ENCODE data around the gene ZDHHC11. TPM values are rescaled to one million over a fixed set of nuclear protein-coding genes. Genes with fewer than 3 reads are reported as not detected.
"Not testable (repeated sequence)": the region's sequence is repeated elsewhere in the genome, so short reads cannot be mapped to it uniquely, and the experiment has no call there.

The ZDHHC11 gene
- polyA plus RNA-seq, 3 donors: 3.5 to 5.9 (median 4.2) TPM

DNA sequence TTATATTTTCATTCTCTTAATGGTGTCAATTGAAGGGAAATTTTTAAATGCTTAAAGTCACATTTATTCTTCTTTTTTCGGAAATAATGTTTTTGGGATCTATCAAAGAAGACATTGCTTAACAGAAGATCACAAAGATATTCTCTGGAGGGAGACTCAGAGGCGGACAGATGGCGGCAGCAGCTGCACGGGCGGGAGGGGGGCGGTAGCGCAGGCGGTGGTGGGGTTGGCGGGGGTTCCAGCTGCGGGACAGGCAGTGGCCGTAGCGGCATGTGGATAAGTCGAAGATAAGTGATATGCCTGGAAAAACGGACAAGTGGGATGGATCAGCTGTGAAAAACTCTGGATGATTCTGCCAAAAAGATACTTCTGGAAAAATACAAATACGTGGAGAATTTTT, 34.6 kb downstream of the ZDHHC11 start:
- DNase-seq (ENCODE audit: low read depth in 3 of 3, low spot score in 2 of 3): no peak

DNA sequence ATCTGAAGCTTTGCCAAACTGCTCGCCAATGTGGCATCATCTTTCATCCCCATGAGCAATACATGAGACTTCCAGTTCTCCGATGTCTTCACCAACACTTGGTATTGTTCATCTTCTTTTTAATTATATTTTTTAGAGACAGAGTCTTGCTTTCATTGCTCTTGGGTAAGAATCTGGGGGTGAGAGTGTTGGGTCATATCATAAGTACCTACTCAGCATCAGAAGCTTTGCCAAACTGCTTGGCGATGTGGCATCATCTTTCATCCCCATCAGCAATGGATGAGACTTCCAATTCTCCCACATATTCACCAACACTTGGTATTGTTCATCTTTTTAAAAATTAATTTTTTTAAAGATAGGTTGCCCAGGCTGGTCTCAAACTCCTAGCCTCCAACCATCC, 35.3 kb downstream of the ZDHHC11 start:
- no peak for DNase-seq (ENCODE audit: low read depth in 3 of 3, low spot score in 2 of 3)

DNA sequence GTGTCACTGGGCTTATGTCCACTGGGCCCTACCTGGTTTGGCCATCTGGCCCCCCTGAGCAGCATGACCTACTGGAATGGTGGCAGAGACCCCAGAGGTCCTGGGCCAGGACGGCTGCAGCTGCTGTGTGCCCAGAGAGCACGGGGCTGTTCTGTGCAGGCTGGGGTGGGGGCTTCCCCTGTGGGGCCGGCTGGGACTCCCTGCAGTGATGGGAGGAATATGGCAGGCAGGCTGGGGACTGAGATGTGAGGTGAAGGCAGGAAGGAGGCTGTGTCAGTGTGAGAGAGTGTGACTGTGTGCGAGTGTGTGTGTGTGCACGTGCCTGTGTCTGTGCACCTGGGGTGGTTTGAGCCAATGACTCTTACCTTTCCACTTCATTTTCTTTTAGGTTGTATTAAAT, 37.2 kb downstream of the ZDHHC11 start:
- DNase-seq (ENCODE audit: low read depth in 3 of 3, low spot score in 2 of 3): not testable (repeated sequence)

DNA sequence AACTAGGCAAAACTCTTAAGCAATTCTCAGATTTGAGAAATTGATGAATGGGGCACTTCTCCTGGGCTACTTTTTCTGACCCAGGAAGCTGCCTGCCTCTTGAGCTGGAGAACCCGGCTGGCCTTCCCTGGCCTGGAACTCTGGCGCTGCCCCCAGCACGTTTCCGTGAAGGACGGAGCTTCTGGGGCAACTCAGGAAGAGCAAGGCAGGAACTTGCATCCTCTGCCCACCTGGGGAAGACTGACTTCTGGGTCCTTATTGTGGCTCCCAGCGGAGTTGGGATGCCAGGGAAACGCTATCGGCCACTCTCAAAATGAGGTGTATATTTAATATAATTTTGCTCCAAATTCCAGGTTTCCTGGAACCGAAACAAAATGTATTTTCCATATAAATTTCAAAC, 39.4 kb downstream of the ZDHHC11 start:
- not testable (repeated sequence) for DNase-seq (ENCODE audit: low read depth in 3 of 3, low spot score in 2 of 3)

DNA sequence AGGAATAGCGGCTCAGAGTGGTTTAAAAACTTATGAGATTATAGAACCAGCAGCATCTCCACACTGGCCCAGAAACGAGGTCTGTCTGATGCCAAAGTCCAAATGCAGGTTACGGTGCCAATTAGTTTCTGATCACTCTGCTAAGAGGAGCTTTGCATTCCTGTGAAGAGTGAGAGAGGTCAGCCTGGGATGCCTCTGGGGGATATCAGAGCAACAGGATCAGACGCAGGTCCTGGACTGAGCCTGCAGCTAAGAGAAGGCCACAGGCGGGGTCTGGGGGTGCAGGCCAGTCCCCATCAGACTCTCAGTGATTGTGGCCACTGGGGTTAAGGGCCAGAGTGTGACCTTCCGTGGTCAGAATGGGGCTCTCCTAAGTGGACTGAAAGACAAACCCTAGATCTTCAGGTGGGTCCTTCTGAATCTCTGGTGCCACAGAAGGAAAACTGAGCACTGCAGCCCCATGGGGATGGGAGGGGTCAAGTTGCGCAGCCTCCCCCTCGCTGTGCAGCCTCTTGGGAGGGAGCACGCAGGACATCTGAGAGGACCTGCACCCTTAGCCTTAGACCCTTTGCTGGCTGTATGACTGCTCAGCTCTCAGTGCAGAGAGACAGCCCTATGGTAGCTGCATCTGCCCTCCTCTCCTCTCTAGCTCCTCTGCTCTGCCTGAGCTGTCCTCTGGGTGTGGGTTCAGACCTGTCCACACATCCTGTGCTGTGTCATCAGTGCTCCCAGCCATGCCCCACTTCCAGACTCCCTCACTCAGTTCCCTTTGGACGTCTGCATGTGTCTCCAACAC, 42.9 kb downstream of the ZDHHC11 start:
- DNase-seq (ENCODE audit: low read depth in 3 of 3, low spot score in 2 of 3): not testable (repeated sequence)

DNA sequence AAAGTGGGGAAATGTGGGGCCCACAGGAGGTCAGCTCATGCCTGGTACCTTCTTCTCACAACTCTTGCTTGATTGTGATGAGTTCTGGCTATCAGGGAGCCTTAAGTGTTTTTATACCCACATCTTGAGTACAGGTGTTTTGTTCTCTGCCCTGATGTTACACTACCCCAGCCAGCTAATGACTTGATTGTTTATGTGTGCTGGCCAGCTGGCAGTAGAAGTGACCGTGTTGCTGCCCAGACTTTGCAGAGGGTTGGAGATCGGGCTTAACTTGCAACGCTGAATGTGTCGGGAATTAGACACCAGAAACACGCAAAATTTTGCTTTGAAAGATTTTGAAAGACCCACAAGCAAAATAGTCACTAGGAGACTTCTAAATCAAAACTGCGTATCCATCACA, 49.3 kb downstream of the ZDHHC11 start:
- DNase-seq (ENCODE audit: low read depth in 3 of 3, low spot score in 2 of 3): no peak

DNA sequence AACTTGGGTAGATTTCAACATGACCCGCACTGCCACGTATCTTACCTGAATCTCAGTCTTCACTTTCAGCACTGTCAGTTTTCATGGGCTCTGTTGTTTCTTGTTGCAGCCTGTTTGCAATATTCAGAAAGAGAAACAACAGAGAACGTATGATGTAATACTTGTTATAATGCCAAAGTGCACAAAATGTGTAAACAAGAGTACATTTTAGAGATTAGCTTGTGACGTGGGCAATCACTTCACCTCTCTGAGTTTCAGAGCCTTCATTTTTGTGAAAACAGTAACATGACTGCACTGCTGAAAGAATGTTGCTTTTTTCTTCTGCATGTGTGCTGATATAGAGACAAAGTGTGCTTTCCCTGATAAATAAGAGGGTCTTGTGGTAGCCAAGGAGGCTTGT, 49.7 kb downstream of the ZDHHC11 start:
- not testable (repeated sequence) for DNase-seq (ENCODE audit: low read depth in 3 of 3, low spot score in 2 of 3)

DNA sequence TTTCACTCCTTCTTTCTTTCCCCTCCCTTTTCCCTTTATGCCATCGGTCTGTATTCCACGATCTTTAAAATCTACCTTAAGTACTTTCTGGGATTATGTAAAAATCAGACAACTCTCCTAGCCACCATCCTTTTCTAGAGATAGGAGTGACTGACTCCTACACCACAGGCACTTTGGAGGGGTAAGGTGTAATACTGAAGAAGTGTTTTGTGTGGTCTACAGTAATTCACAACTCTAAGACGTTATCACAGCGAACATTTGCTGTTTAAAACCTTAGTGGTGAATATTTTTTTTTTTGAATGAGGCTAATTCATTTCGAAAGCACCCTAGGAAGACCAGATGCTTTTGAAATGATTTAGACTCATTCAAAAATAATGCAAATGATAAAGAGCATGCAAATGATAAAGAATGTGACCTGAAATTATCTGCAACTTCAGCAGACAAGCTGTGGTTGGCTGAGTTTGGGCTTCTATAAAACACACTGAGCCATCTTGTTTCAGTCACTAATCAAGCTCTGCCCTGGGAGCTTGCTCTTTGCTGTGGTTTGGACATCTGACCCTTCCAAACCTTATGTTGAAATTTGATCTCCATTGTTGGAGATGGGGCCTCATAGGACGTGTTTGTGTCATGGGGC, 52.2 kb downstream of the ZDHHC11 start:
- DNase-seq (ENCODE audit: low read depth in 3 of 3, low spot score in 2 of 3): not testable (repeated sequence)

DNA sequence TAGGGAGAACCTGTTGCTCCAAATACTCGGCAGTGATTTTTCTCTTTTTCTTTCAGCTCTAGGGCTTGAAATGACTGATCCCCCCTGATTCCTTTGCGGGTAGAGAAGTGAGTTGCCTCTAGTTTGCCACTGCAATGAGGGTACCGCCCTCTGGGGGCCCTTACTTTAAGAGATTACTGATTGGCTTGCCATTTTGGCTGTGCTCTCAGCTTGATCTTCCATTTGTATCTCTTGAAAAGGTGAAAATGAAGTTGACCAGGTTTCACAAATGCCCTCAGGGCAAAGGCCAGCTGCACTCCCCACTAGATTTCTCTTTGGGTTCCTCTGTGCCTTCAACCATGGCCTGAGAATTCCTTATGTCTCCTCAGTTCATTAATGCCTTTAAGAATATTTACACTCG, 52.8 kb downstream of the ZDHHC11 start:
- not testable (repeated sequence) for DNase-seq (ENCODE audit: low read depth in 3 of 3, low spot score in 2 of 3)

DNA sequence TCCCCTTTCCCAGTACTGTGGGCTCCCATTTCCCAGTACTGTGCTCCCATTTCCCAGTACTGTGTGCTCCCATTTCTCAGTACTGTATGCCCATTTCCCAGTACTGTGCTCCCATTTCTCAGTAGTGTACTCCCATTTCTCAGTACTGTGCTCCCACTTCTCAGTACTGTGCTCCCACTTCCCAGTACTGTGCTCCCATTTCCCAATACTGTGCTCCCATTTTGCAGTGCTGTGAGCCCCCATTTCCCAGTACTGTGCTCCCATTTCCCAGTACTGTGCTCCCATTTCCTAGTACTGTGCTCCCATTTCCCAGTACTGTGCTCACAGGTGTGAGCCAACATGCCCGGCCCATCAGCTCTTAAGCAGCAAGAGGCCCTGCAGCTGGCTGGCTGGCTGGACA, 54.9 kb downstream of the ZDHHC11 start:
- not testable (repeated sequence) for DNase-seq (ENCODE audit: low read depth in 3 of 3, low spot score in 2 of 3)

DNA sequence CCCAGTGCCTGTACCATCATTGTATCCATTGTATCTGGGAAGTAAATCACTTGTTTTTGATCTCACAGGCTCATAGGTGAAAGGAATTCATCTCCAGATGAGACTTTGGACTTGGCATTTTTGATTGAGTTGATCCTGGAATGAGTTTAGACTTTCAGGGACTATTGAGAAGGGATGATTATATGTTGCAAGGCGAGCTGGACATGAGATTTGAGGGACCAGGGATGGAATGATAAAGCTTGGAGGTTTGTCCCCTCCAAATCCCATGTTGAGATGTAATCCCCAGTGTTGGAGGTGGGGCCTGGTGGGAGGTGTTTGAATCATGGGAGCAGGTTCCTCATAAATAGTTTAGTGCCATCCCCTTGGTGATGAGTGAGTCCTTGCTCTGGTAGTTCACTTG, 55.8 kb downstream of the ZDHHC11 start:
- not testable (repeated sequence) for DNase-seq (ENCODE audit: low read depth in 3 of 3, low spot score in 2 of 3)

DNA sequence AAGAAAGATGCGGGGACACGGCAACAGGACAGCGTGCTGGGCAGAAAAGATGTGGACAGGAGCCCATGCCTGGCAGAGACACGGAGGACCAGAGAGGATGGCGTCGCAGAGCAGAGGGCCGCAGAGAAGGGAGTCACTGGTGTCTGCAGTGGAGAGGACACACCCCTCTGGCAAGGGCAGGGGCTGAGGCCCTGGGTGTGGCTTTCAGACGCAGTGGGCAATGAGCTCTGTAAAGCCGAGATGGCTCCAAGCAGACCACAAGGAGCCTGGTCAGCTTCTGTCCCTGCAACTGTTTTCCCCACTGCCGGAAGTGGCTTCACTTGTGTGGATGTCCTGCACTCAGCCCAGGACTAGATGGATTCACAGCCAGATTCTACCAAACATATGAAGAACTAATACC, 62.1 kb downstream of the ZDHHC11 start:
- DNase-seq (ENCODE audit: low read depth in 3 of 3, low spot score in 2 of 3): not testable (repeated sequence)

DNA sequence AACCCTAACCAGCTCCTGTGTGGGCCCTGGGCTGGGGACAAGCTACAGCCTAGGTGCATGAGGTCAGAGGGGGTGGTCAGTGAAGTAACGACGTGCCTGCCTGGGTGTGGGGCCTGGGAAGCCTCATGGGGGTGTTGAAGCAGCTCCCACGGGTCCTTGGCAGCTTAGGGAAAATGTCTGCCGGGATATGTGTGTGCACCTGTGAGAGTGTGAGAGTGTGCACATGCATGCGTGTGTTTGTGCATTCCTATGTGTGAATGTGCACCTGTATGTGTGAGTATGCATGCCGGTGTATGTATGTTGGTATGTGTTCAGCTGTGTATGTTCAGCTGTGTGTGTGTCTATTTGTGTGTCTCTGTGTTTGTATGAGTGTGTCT, 62.9 kb downstream of the ZDHHC11 start:
- not testable (repeated sequence) for DNase-seq (ENCODE audit: low read depth in 3 of 3, low spot score in 2 of 3)

DNA sequence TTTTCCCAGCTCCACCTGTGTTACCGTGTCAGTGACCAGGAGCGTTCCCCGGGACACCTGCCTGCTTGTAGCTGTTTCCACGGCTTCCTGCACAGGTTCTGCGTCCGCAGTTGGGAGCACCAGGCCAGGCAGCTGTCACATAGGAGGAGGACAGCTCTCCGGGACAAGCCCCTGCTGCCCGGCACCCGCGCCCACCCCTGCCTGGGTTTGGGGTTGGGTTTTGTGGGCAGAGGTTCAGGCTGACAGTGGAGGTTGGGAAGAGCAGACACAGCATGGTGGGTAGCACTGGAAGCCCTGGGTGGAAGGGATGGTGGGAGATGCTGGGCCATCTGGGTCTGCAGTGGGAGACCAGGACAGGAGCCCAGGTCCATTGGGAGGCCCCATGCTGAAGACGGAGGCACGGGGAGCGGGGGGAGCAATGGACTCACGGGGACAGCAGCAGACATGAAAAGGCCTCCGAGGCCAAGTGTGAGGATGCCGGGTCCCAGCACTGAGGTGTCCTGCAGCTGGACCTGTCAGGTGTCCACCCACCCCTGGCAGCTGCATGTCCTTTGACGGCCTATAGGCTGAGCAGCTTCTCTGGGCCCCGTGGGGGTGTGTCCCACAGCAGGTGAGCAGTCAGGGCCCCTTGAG, 63.4 kb downstream of the ZDHHC11 start:
- not testable (repeated sequence) for DNase-seq (ENCODE audit: low read depth in 3 of 3, low spot score in 2 of 3)

DNA sequence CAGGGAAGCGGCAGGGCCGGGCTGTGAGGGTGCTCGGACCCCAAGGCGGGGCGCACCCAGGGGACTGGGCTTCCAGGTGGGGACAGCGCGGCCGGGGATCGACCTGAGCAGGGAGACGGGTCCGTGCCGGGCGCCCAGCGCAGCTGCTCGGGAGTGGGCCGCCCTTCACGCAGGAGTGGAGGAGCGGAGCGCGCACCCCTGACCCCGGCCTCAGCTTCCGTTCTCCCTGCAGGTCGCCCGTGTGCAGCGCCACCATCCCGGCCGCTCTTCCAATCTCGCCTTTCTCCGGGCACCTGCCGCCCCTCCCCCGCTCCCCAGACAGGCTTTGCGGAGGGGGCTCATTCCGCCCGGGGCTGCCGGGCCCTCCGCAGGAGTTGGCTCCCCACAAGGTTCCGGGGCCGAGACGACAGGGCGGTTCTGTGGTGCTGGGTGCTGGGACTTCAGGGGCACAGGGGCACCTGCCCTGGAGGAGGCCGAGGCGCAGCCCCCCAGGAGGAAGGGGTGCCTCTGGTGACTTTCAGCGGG, 65.5 kb downstream of the ZDHHC11 start:
- DNase-seq (ENCODE audit: low read depth in 3 of 3, low spot score in 2 of 3): not testable (repeated sequence)

DNA sequence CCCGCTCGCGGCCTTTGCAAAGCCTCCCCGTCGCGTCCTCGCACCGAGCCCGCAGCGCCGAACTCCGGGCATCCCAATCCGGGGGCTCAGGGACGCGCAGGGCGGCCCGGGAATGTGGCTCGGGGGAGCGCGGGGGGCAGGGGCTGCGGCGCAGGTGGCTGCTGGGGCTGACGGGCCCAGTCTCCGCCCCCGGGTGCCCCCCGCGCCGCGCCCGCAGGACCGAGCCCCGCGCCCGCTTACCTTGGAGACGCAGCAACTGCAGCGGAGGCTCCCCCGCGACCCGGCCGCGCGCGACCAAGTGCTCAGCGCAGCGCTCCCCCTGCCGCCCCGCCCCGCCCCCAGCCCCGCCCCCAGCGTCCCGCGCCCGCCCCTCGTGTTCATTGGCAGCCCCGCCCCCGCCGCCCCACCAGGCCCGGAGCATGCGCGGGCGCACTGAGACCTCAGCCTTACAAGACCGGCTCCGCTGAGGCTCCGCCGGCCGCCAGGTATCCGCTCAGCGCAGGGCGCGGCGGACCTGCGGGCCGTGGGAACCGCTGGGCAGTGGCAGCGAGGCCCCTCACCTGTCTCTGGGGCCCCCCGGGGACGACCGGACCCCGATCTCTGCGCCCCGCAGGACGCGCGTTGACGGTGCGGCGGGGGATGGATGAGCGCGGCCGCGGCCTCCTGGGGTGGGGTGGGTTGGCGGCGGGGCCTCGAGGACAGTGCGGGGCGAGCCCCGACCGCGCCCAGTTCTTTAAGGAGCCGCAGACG, 66.2 kb downstream of the ZDHHC11 start, which contains the start of gene ZDHHC11B:
Gene ZDHHC11B (minus strand): TSS at position 302 of the 750 bp plus-strand sequence. CDS start 17,810 bp downstream, outside the sequence.
- DNase-seq (ENCODE audit: low read depth in 3 of 3, low spot score in 2 of 3): not testable (repeated sequence)

DNA sequence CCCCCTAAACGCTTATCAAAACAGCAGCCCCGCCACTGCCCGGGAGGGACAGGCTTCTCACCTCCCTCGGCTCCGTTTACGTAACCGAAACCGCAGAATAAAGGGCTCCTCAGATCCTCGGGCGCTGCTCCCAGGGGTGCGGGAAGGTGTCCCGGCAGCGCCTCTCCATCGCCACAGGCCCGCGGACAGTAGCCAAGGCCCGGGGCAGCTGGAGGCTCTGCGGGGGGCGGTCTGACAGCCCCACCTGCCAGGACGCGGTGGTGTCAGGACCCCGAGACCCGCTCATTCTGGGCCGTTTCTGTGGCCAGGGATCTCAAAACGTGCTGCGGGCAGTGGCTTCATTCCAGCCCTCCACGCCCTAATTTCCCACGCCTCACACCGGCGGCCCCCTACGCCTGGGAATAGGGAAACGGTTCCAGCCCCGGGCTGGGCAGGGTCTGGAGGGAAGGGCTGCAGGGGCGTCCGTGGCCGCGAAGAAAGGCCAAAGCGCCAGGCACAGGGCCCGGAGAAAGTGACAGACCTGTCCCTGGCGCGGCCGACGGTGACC, 66.8 kb downstream of the ZDHHC11 start:
- DNase-seq (ENCODE audit: low read depth in 3 of 3, low spot score in 2 of 3): not testable (repeated sequence)

DNA sequence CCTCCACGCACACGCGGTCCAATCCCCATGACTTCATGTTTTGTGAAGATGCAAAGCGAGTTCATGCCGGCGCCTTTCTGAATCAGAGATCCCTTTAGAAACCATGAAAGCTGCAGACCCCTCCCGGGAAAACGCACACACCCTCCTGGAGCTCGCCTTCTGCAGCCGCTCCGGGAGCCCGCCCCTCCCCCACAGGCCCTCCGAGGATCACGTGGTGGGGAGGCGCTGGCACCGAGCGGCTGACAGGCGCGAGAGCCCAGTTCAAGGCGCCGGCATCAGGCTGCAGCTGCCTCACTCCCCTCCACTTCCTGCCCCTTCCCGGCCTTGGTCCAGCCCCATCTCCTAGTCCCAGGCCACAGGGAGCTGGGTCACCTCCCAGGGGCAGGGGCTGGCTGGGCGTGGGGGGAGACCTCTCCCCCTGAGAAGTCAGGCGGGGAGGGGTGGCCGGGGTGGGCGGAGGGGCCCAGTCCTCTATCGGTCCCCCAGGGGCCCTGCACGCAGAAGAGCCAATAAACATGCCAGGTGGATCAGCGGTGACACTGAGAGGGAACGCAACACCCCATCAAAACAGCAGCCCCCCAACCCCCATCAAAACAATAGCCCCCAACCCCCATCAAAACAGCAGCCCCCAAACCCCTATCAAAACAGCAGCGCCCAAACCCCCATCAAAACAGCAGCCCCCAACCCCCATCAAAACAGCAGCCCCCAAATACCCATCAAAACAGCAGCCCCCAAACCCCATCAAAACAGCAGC, 67.6 kb downstream of the ZDHHC11 start:
- not testable (repeated sequence) for DNase-seq (ENCODE audit: low read depth in 3 of 3, low spot score in 2 of 3)

DNA sequence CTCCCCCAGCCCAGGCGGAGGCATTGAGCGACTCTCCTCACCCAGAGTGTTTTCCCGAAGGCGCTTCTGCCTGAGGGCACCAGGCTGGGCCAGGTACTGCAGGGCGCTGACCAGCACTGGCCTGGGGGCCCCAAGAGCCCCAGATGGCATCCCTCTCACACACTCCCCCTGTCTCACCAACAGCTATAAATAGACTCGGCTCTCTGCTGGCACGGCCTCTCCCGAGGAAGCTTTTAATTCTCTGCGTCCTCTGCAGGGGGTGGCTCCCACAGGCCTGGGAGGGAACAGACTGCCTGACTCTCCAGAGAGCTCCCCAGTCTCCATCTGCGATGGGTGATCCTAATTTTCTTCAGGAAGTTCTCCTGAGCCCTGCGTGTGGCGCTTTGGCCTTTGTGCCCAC, 68.4 kb downstream of the ZDHHC11 start:
- DNase-seq (ENCODE audit: low read depth in 3 of 3, low spot score in 2 of 3): not testable (repeated sequence)

DNA sequence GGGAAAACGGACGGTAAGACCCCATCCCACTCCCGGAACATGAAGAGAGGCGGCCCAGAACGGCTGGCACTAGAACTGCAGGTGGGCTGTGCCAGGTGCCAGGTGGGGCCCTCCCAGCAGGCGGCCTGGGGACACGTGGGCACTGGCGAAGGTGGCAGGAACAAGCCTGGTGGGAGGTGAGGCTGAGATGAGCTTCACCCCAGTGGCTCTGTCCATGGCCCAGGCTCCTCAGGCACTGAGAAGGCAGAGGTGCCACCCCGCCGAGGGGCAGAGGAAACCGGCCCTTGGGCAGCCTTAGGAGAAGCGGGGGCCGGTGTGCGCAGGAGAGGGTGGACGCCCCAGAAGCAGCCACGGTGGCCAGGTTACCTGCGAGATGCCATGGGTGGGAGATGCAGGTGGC, 70.2 kb downstream of the ZDHHC11 start:
- DNase-seq (ENCODE audit: low read depth in 3 of 3, low spot score in 2 of 3): not testable (repeated sequence)

Measured in right renal cortex interstitium (tissue), 3 donors.